Measurements from ENCODE around the gene ELMO1.

Gene ELMO1

DNA sequence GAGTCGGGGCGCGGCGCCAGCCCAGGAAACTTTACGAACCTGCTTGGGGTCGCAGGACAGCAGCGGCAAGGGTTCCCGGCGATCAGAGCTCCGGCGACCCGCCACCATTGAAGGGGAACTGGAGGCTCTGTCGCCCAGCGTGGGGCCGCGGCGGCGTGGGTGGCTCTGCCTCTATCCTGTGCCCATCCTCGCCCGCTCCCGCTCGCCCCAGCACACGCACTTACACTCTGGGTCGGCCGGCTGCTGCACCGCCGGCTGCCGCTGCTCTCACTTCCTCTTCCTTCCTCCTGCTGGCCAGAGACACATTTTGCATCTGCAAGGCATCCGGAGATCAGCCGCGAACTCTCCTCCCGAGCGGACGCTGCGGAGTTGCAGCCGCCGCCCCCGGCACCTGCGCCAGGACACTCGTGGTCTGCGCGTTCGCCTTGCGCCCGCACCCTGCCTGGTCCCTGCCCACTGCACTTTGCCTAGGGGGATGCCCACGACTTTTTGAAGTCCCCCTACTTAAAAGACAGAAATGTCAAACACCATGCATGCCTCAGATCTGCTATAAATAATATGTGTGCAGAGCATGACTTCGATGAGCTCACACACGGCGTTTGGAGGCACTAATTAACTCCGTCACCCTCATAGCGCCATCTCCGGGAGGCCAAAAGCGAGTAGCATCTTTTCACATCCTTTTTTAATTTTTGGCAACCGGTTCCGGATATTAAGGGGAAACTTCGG lies at the start of gene ELMO1:
Gene ELMO1 (minus strand): TSS at position 229 of the 726 bp plus-strand sequence. CDS start 106,174 bp downstream, outside the sequence.
- Histone ChIP-seq H3K4me2 (ENCODE audit: low read length) (peak within 1 kb of the TSS; percentile 79), H3K4me1 (ENCODE audit: control insufficient read depth, low read length) (peaks cover 24% of the 10 kb centered on the region), H3K27ac (ENCODE audit: low read depth, low read length) (peak within 1 kb of the TSS; percentile 83), H3K36me3 (ENCODE audit: control insufficient read depth, low read length) (no peaks in the 10 kb centered on the region), H3K9me3 (ENCODE audit: control insufficient read depth, insufficient read depth, low read length) (no peaks in the 10 kb centered on the region), H3K9me2 (replicated peaks; ENCODE audit: control insufficient read depth, low read length) (no peaks in the 10 kb centered on the region), H3K4me3 (ENCODE audit: low read length) (peak within 1 kb of the TSS; percentile 70), H3K27me3 (ENCODE audit: control insufficient read depth, low read length) (peaks cover 7% of the 10 kb centered on the region; the same call in 1 of the 2 replicates), H3F3A (ENCODE audit: control insufficient read depth, insufficient read depth) (peaks cover 22% of the 10 kb centered on the region), H3K79me2 (ENCODE audit: control insufficient read depth, low read length) (peaks cover 4% of the 10 kb centered on the region), H4K20me1 (ENCODE audit: control insufficient read depth, insufficient read depth, low read depth, low read length) (no peaks in the 10 kb centered on the region; the same call in 1 of the 2 replicates)
- TF ChIP-seq CTCF (IDR thresholded peaks at IDR 0.05; ENCODE audit: low read depth, low read length, poor library complexity, severe bottlenecking): peak; percentile 76
- no peak for TF ChIP-seq EZH2phosphoT487 (IDR thresholded peaks at IDR 0.05; ENCODE audit: borderline replicate concordance, low read length)

GRCh38 chr7:37497576-37497975 lies 48.9 kb upstream of the ELMO1 start:
- no peak for TF ChIP-seq EZH2phosphoT487 (IDR thresholded peaks at IDR 0.05; ENCODE audit: borderline replicate concordance, low read length)
- no peak for TF ChIP-seq CTCF (IDR thresholded peaks at IDR 0.05; ENCODE audit: low read depth, low read length, poor library complexity, severe bottlenecking)
- H3K36me3 ChIP-seq (ENCODE audit: control insufficient read depth, low read length): no peaks in the 10 kb centered on the region
- H3K4me2 ChIP-seq (ENCODE audit: low read length): no peak overlapping the region
- peaks cover 16% of the 10 kb centered on the region for H3K4me1 ChIP-seq (ENCODE audit: control insufficient read depth, low read length)
- H3K27ac ChIP-seq (ENCODE audit: low read depth, low read length): no peak overlapping the region
- H3K79me2 ChIP-seq (ENCODE audit: control insufficient read depth, low read length): no peaks in the 10 kb centered on the region
- no peaks in the 10 kb centered on the region for H4K20me1 ChIP-seq (ENCODE audit: control insufficient read depth, insufficient read depth, low read depth, low read length)
- no peaks in the 10 kb centered on the region for H3K9me3 ChIP-seq (ENCODE audit: control insufficient read depth, insufficient read depth, low read length)
- H3K27me3 ChIP-seq (ENCODE audit: control insufficient read depth, low read length): peaks cover 7% of the 10 kb centered on the region
- no peaks in the 10 kb centered on the region for H3F3A ChIP-seq (ENCODE audit: control insufficient read depth, insufficient read depth)
- H3K4me3 ChIP-seq (ENCODE audit: low read length): no peak overlapping the region
- no peaks in the 10 kb centered on the region for H3K9me2 ChIP-seq (replicated peaks; ENCODE audit: control insufficient read depth, low read length)

DNA sequence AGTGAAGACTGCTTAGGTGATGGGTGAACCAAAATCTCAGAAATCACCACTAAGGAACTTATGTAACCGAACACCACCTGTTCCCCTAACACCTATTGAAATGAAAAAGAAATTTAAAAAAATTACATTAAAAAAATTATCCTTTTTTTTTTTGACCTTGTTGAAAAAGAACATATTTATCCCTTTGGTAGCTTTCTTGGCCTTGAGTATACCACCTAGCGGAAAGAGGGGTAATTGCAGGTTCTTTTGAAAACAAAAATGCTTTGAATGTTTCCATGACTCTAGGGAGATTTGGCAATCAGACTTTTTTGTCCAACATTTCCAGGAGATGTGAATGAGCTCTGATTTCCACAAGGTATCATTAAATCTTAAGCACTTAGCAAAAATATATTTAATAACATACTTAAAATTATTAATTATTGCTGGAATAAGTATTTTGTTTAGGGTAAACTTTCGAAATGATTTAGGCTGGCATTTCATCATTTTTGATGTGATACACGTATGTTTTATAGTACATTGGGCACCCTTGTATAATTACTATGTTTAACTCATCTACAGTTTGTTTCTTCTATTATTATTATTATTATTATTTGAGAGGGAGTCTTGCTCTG lies 47.0 kb upstream of the ELMO1 start:
- TF ChIP-seq CTCF (IDR thresholded peaks at IDR 0.05; ENCODE audit: low read depth, low read length, poor library complexity, severe bottlenecking) (peak; percentile 42), EZH2phosphoT487 (IDR thresholded peaks at IDR 0.05; ENCODE audit: borderline replicate concordance, low read length) (no peak)
- Histone ChIP-seq H4K20me1 (ENCODE audit: control insufficient read depth, insufficient read depth, low read depth, low read length) (no peaks in the 10 kb centered on the region), H3K4me1 (ENCODE audit: control insufficient read depth, low read length) (peaks cover 16% of the 10 kb centered on the region), H3K27ac (ENCODE audit: low read depth, low read length) (no peak overlapping the region), H3K4me2 (ENCODE audit: low read length) (peak overlapping the region; percentile 10; the same call in 1 of the 2 replicates), H3K9me3 (ENCODE audit: control insufficient read depth, insufficient read depth, low read length) (no peaks in the 10 kb centered on the region; the same call in 1 of the 2 replicates), H3K9me2 (replicated peaks; ENCODE audit: control insufficient read depth, low read length) (no peaks in the 10 kb centered on the region), H3K27me3 (ENCODE audit: control insufficient read depth, low read length) (no peaks in the 10 kb centered on the region), H3K79me2 (ENCODE audit: control insufficient read depth, low read length) (no peaks in the 10 kb centered on the region), H3F3A (ENCODE audit: control insufficient read depth, insufficient read depth) (no peaks in the 10 kb centered on the region), H3K4me3 (ENCODE audit: low read length) (no peak overlapping the region), H3K36me3 (ENCODE audit: control insufficient read depth, low read length) (no peaks in the 10 kb centered on the region)
